Liver (tissue), 9 donors: ENCODE results near the gene F2RL3. TPM values are rescaled to one million over a fixed set of nuclear protein-coding genes. Genes with fewer than 3 reads are reported as not detected.

Experiments
- DNase-seq: peaks from one replicate; pipeline ENCODE4 v3.0.0-alpha.2; 2017; ENCODE audit warnings: low spot score
- H3K27ac ChIP-seq, 2 donors: one replicate each; pipeline ENCODE4 v1.7.0; 2013; ENCODE audit warnings: inconsistent platforms in 2 of 2, low read length in 2 of 2, control low read depth in 1 of 2, low read depth in 1 of 2, mild to moderate bottlenecking in 1 of 2
- H3K27me3 ChIP-seq, 4 donors: one replicate each; pipeline versions ENCODE4 v1.6.1 to v1.7.0; 2013; ENCODE audit warnings: low read length in 3 of 4, inconsistent platforms in 1 of 4, mild to moderate bottlenecking in 1 of 4, moderate library complexity in 1 of 4; ENCODE audit not compliant: control insufficient read depth in 4 of 4, insufficient read depth in 4 of 4
- H3K36me3 ChIP-seq, 4 donors: one replicate each; pipeline versions ENCODE4 v1.6.1 to v1.7.0; 2013; ENCODE audit warnings: low read length in 3 of 4, mild to moderate bottlenecking in 3 of 4, low read depth in 1 of 4, moderate library complexity in 1 of 4; ENCODE audit not compliant: control insufficient read depth in 4 of 4, insufficient read depth in 3 of 4
- H3K4me1 ChIP-seq, 4 donors: one replicate each; pipeline versions ENCODE4 v1.6.1 to v1.7.0; 2013; ENCODE audit warnings: low read length in 3 of 4, mild to moderate bottlenecking in 3 of 4, moderate library complexity in 1 of 4; ENCODE audit not compliant: control insufficient read depth in 4 of 4, insufficient read depth in 4 of 4
- H3K4me3 ChIP-seq, 3 donors: one replicate each; pipeline versions ENCODE4 v1.6.1 to v1.7.0; 2013; ENCODE audit warnings: low read length in 3 of 3, control low read depth in 1 of 3, low read depth in 1 of 3, mild to moderate bottlenecking in 1 of 3
- H3K9ac ChIP-seq, 2 donors: one replicate each; pipeline ENCODE4 v1.7.0; 2013; ENCODE audit warnings: low read length in 2 of 2, mild to moderate bottlenecking in 2 of 2, moderate library complexity in 2 of 2, control low read depth in 1 of 2, low read depth in 1 of 2
- H3K9me3 ChIP-seq, 4 donors: one replicate each; pipeline versions ENCODE4 v1.6.1 to v1.7.0; 2013; ENCODE audit warnings: low read length in 3 of 4; ENCODE audit not compliant: control insufficient read depth in 4 of 4
- CTCF ChIP-seq: fragments of 150-350 bp; IDR thresholded peaks from 2 replicates; pipeline ENCODE4 v1.5.1; 2017; ENCODE audit warnings: improper control_type of control experiment, low read depth, low read length; ENCODE audit not compliant: missing input control
- FOXA1 ChIP-seq: IDR thresholded peaks from 2 replicates; pipeline ENCODE4 v1.6.1; 2016; ENCODE audit warnings: antibody characterized with exemption
- FOXA2 ChIP-seq: IDR thresholded peaks from 2 replicates; pipeline ENCODE4 v1.6.1; 2016; ENCODE audit warnings: antibody characterized with exemption
- GABPA ChIP-seq, 2 donors: IDR thresholded peaks in 1 of 2; conservative IDR thresholded peaks in 1 of 2; 2 replicates each; pipeline ENCODE4 v1.6.1; 2016; ENCODE audit warnings: antibody characterized with exemption in 2 of 2, mild to moderate bottlenecking in 1 of 2, moderate library complexity in 1 of 2
- HNF4A ChIP-seq, 2 donors: conservative IDR thresholded peaks; 2 replicates each; pipeline ENCODE4 v1.6.1; 2016; ENCODE audit warnings: antibody characterized with exemption in 2 of 2, mild to moderate bottlenecking in 2 of 2
- HNF4G ChIP-seq: IDR thresholded peaks from 2 replicates; pipeline ENCODE4 v1.6.1; 2016; ENCODE audit warnings: antibody characterized with exemption
- NR2F2 ChIP-seq: IDR thresholded peaks from 2 replicates; pipeline ENCODE4 v1.6.1; 2016; ENCODE audit warnings: antibody characterized with exemption
- RAD21 ChIP-seq, 2 donors: IDR thresholded peaks; 2 replicates each; pipeline ENCODE4 v1.6.1; 2016; ENCODE audit warnings: antibody characterized with exemption in 2 of 2, mild to moderate bottlenecking in 2 of 2
- RXRA ChIP-seq, 2 donors: IDR thresholded peaks; 2 replicates each; pipeline ENCODE4 v1.6.1; 2017 to 2018; ENCODE audit warnings: antibody characterized with exemption in 2 of 2, mild to moderate bottlenecking in 1 of 2
- SP1 ChIP-seq: IDR thresholded peaks from 2 replicates; pipeline ENCODE4 v1.6.1; 2018; ENCODE audit warnings: antibody characterized with exemption, mild to moderate bottlenecking
- TAF1 ChIP-seq: conservative IDR thresholded peaks from 2 replicates; pipeline ENCODE4 v1.6.1; 2016; ENCODE audit warnings: antibody characterized with exemption, mild to moderate bottlenecking
- YY1 ChIP-seq: IDR thresholded peaks from 2 replicates; pipeline ENCODE4 v1.6.1; 2016; ENCODE audit warnings: antibody characterized with exemption, mild to moderate bottlenecking
- WGBS: extraction: QIAGEN DNeasy Blood & Tissue Kit; methylation state at CpG from one replicate; pipeline ENCODE4 v1.1.7; 2013; 5-methylcytosine and 5-hydroxymethylcytosine counted together
- polyA plus RNA-seq, 2 donors: library from polyadenylated mRNA; stranded (reverse) in 1 of 2; unstranded in 1 of 2; fragments of 200-250 nt in 1 of 2; fragments of >200 nt in 1 of 2; fragmentation: Nextera tagmentation in 1 of 2; extraction: Ambion mirVana in 1 of 2; gene quantifications; one replicate each; pipeline versions ENCODE4 v1.2.1 to v1.2.3, GENCODE V29; 2013 to 2015
- total RNA-seq, 2 donors: library from RNA; depleted of rRNA; stranded (reverse); fragments of >200 nt; gene quantifications; one replicate each; pipeline ENCODE4 v1.2.3, GENCODE V29; 2014
- TF ChIP-seq, protein P1 (sequence below): IDR thresholded peaks from 2 replicates; pipeline ENCODE4 v1.6.1; 2016; ENCODE audit warnings: antibody characterized with exemption
- TF ChIP-seq, protein P2 (sequence below): IDR thresholded peaks from 2 replicates; pipeline ENCODE4 v1.6.1; 2016; ENCODE audit warnings: antibody characterized with exemption
- donor health status: healthy.
- donor health status: healthy.
- donor health status: healthy.
- donor health status: healthy.
- donor health status: healthy.

F2RL3 gene
- total and polyA plus RNA-seq, 4 donors: 0.08 to 1.6 (median 0.20) TPM

DNA sequence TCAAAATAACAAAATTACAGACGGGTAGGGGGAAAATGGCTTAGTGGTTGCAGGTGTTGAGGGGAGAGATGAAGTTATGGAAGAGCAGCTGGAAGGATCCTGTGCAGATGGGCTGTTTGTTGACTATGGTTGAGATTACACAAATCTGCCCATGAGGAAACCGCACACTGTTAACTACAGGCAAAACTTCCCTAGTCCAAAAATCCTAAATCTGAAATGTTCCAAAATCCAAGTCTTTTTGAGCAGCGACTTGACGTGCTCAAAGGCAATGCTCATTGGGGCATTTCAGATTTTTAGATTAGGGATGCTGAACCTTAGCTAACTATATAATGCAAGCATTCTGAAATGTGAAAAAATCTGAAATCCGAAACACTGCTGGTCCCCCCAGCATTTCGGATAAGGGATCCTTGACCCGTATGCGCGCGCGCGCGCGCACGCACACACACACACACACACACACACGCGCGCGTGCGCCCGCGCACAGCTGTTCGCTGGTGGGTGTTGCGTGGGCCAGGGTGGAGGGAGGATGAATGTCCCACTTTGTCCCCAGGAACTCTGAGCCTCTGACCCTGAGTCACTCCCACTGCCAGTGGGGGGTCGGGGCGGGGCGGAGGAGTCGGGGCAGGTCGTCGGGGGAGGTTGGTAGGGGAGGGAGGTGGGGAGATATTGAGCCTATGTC is 6.8 kb downstream of the F2RL3 start:
- Histone ChIP-seq H3K27ac (no peak overlapping the region), H3K36me3 (no peaks in the 10 kb centered on the region), H3K9ac (no peak overlapping the region), H3K9me3 (no peaks in the 10 kb centered on the region), H3K27me3 (peaks cover 0 to 3% (median under 1%) of the 10 kb centered on the region in 4 donors), H3K4me3 (peak overlapping the region in 1 of 3 donors; percentile 34), H3K4me1 (peaks cover 0 to 6% (median 4%) of the 10 kb centered on the region in 4 donors)
- 41% methylated on average over 30 of the region's 30 CpGs for WGBS
- no peak for DNase-seq
- TF ChIP-seq GABPA (IDR thresholded peaks at IDR 0.05 in 1 of 2, conservative IDR thresholded peaks at IDR 0.05 in 1 of 2): no peak
- TF ChIP-seq TAF1: no peak
- no peak for TF ChIP-seq SP1
- TF ChIP-seq FOXA2: no peak
- no peak for TF ChIP-seq FOXA1
- TF ChIP-seq HNF4A (conservative IDR thresholded peaks at IDR 0.05): no peak
- no peak for TF ChIP-seq RXRA (IDR thresholded peaks at IDR 0.05)
- no peak for TF ChIP-seq CTCF

- Histone ChIP-seq H3K27me3 (peaks cover 0 to 3% (median under 1%) of the 10 kb centered on the region in 4 donors), H3K4me1 (peaks cover 0 to 6% (median 4%) of the 10 kb centered on the region in 4 donors), H3K4me3 (peak overlapping the region in 1 of 3 donors; percentile 34), H3K9me3 (no peaks in the 10 kb centered on the region), H3K27ac (no peak overlapping the region), H3K9ac (no peak overlapping the region), H3K36me3 (no peaks in the 10 kb centered on the region)
- 4% methylated on average over 66 of the region's 66 CpGs for WGBS
- DNase-seq: no peak
- TF ChIP-seq, protein P1, sequence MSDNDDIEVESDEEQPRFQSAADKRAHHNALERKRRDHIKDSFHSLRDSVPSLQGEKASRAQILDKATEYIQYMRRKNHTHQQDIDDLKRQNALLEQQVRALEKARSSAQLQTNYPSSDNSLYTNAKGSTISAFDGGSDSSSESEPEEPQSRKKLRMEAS: no peak
- TF ChIP-seq CTCF (no peak), TAF1 (no peak), YY1 (no peak), RAD21 (IDR thresholded peaks at IDR 0.05) (no peak), HNF4G (no peak), NR2F2 (no peak)
- TF ChIP-seq, protein P2, sequence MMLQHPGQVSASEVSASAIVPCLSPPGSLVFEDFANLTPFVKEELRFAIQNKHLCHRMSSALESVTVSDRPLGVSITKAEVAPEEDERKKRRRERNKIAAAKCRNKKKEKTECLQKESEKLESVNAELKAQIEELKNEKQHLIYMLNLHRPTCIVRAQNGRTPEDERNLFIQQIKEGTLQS: no peak
Observed at GRCh38 chr19:16896146-16897028, 7.6 kb downstream of the F2RL3 start.
